ENCODE results near the gene DNAJC1. TPM values are rescaled to one million over a fixed set of nuclear protein-coding genes. Genes with fewer than 3 reads are reported as not detected.
A peak's percentile ranks its signal among the peaks of the same experiment; 100 is the strongest.

Gene DNAJC1
- total RNA-seq, 2 donors from 2014 or later: 28.9 to 56.9 TPM

GRCh38 chr10:21969326-21970287, 33.9 kb downstream of the DNAJC1 start:
- TF ChIP-seq CTCF (IDR thresholded peaks at IDR 0.05): no peak

GRCh38 chr10:21964983-21965665, 38.4 kb downstream of the DNAJC1 start:
- DNase-seq (ENCODE audit: low spot score): no peak
- H3K27me3 ChIP-seq: no peaks in the 10 kb centered on the region
- no peak overlapping the region for H3K4me3 ChIP-seq
- peaks cover 0 to 5% of the 10 kb centered on the region in 2 donors for H3K4me1 ChIP-seq
- no peak overlapping the region for H3K27ac ChIP-seq
- peaks cover 0 to 4% of the 10 kb centered on the region in 2 donors for H3K9me3 ChIP-seq
- no peaks in the 10 kb centered on the region for H3K36me3 ChIP-seq
- no peak for TF ChIP-seq CTCF (IDR thresholded peaks at IDR 0.05)

More at GRCh38 chr10:21969326-21970287, 33.9 kb downstream of the DNAJC1 start:
- DNase-seq (ENCODE audit: low spot score): no peak
- Histone ChIP-seq H3K9me3 (peaks cover 0 to 4% of the 10 kb centered on the region in 2 donors), H3K27me3 (no peaks in the 10 kb centered on the region), H3K4me3 (no peak overlapping the region), H3K27ac (no peak overlapping the region), H3K4me1 (peaks cover 0 to 4% of the 10 kb centered on the region in 2 donors), H3K36me3 (no peaks in the 10 kb centered on the region)

- peaks cover 0 to 8% of the 10 kb centered on the region in 2 donors for H3K4me1 ChIP-seq
- no peak for DNase-seq (ENCODE audit: low spot score)
- H3K36me3 ChIP-seq: no peaks in the 10 kb centered on the region
- no peaks in the 10 kb centered on the region for H3K27me3 ChIP-seq
- H3K27ac ChIP-seq: no peak overlapping the region
- no peak overlapping the region for H3K4me3 ChIP-seq
- no peak for TF ChIP-seq CTCF (IDR thresholded peaks at IDR 0.05)
- peaks cover 0 to 4% of the 10 kb centered on the region in 2 donors for H3K9me3 ChIP-seq
Observed at GRCh38 chr10:21962358-21962757, 41.2 kb downstream of the DNAJC1 start.

- Histone ChIP-seq H3K27me3 (no peaks in the 10 kb centered on the region), H3K4me1 (peaks cover 0 to 8% of the 10 kb centered on the region in 2 donors), H3K27ac (no peak overlapping the region), H3K9me3 (peaks cover 0 to 4% of the 10 kb centered on the region in 2 donors), H3K4me3 (no peak overlapping the region), H3K36me3 (no peaks in the 10 kb centered on the region)
- DNase-seq (ENCODE audit: low spot score): no peak
- TF ChIP-seq CTCF (IDR thresholded peaks at IDR 0.05): no peak
Observed at GRCh38 chr10:21961847-21962246, 41.7 kb downstream of the DNAJC1 start.

GRCh38 chr10:21959998-21960397, 43.5 kb downstream of the DNAJC1 start:
- Histone ChIP-seq H3K27ac (no peak overlapping the region), H3K27me3 (no peaks in the 10 kb centered on the region), H3K4me3 (no peak overlapping the region), H3K36me3 (no peaks in the 10 kb centered on the region), H3K4me1 (peaks cover 0 to 11% of the 10 kb centered on the region in 2 donors), H3K9me3 (no peaks in the 10 kb centered on the region)
- DNase-seq (ENCODE audit: low spot score): no peak
- peak in 1 of 2 donors; percentile 23 for TF ChIP-seq CTCF (IDR thresholded peaks at IDR 0.05)

Data from right atrium auricular region (tissue), 2 donors.